Posterior cingulate gyrus (tissue), 11 donors: ENCODE results near the gene ZFC3H1.
"Not testable (repeated sequence)": the region's sequence is repeated elsewhere in the genome, so short reads cannot be mapped to it uniquely, and the experiment has no call there.

Experiments used
- DNase-seq, 10 donors: peaks; one replicate each; pipeline versions ENCODE4 v3.0.0 to v3.0.0-alpha.2; 2020 to 2021; ENCODE audit warnings: mixed read lengths in 3 of 10
- intact Hi-C: fragments of 100-400 bp; cut with DNase I; formaldehyde crosslinking; loops from one replicate; pipeline ENCODE4 v1.15.1; 2023

Gene ZFC3H1, protein sequence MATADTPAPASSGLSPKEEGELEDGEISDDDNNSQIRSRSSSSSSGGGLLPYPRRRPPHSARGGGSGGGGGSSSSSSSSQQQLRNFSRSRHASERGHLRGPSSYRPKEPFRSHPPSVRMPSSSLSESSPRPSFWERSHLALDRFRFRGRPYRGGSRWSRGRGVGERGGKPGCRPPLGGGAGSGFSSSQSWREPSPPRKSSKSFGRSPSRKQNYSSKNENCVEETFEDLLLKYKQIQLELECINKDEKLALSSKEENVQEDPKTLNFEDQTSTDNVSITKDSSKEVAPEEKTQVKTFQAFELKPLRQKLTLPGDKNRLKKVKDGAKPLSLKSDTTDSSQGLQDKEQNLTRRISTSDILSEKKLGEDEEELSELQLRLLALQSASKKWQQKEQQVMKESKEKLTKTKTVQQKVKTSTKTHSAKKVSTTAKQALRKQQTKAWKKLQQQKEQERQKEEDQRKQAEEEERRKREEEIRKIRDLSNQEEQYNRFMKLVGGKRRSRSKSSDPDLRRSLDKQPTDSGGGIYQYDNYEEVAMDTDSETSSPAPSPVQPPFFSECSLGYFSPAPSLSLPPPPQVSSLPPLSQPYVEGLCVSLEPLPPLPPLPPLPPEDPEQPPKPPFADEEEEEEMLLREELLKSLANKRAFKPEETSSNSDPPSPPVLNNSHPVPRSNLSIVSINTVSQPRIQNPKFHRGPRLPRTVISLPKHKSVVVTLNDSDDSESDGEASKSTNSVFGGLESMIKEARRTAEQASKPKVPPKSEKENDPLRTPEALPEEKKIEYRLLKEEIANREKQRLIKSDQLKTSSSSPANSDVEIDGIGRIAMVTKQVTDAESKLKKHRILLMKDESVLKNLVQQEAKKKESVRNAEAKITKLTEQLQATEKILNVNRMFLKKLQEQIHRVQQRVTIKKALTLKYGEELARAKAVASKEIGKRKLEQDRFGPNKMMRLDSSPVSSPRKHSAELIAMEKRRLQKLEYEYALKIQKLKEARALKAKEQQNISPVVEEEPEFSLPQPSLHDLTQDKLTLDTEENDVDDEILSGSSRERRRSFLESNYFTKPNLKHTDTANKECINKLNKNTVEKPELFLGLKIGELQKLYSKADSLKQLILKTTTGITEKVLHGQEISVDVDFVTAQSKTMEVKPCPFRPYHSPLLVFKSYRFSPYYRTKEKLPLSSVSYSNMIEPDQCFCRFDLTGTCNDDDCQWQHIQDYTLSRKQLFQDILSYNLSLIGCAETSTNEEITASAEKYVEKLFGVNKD (N-terminal part only)

DNA sequence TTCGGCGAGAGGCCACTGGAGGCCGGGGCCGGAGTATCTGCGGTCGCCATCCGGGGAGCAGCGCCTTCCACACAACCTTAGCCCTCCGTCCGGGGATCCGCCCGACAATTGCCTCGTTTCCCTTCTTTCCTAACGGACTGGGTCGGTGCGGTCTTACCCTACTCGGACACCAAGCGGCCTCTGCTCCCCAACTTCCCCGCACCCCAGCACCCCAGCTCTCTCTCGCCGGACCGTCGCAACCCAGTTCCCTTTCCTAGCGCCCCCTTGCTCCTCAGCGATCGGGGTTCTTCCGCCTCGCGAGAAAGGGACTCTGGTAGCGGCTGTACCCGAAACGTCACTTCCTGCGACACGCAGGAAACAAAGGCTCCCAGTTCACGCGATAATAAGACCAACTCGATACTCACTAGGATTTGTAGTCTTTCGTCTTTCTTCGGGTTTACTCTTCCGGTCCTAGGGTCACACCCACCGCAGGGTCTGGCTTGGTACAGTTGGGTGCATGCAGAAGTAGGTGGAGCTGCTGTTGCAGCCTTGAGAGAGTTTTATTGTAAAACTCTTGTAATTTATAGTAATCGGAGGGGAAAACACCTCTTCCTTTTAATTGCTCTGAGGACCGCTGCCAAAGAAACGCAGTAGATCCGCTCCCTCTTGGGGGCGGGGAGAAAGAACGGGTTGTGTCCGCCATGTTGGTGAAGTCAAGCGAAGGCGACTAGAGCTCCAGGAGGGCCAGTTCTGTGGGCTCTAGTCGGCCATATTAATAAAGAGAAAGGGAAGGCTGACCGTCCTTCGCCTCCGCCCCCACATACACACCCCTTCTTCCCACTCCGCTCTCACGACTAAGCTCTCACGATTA is at the start of gene ZFC3H1, which contains the start of gene THAP2:
Gene ZFC3H1, minus strand, starts transcription at position 288 of the 850 bp plus-strand sequence. Its CDS starts 238 bp downstream, at position 50.
Gene THAP2, plus strand, starts transcription at position 741 of the 850 bp plus-strand sequence. CDS start 209 bp downstream, outside the sequence.
- peak; percentile 94 to 99 (median 96) for DNase-seq
- intact Hi-C loops = loop anchor here (1.0 to 5.0 kb wide), 2 partner anchors 21 to 84 kb away; no protein-coding TSS in a partner anchor

DNA sequence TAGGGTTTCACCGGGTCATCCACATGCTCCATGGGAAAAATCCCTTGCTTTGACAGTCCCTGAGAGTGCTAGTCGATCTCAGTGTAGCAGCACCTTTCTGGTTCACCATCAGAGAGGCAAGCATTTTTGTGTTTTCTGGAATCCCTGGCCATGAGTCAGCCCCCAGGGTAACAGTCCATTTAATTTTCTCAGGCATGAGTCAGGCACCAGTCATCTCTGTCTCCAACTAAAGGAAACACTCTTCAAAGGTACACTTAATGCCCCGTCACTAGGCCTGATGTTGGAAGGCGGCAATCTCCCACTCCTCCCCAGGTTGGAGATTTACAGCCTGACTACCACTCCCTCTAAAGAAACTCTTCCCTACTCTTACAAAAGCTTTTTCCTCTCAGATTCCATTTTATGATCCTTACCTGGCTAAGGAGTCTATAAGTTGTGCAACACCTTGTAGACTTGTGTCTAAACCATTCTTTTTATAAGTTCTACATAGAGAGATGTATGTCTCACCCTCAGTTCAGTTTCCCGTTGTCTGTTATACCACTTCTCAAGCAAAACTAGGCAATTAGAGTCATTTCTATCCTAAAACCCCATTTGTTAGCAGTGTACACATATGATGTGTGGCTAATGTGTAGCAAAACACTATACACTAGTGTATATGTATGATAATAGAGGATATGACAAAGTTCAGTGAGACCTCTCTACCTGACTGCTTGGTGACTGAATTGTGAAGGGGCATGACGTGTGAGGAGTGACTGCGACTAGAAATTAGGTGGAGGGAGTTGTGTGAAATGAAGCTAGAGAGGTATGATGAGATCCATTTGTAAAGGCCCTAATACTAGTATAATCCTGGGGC is 46.9 kb upstream of the ZFC3H1 start:
- no peak for DNase-seq
- intact Hi-C loops = no loop called here

DNA sequence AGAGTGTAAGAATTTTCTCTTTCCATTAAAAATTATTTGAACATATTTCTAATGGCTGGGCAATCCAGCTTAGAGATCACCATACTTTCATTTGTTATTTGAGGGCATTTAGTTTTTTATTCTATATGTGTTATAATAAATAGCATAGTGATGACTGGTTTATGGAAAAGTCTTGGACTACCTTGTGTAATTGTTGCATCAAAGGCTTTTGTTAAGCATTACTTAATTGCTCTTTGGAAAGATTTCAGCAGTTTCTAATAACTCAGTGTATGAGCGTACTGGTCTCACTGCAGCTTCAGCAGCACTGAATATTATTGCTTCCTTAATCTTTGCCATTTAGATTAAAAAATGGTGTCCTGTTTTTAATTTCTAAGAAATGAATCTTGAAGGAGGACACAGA is 45.0 kb upstream of the ZFC3H1 start:
- intact Hi-C loops = no loop called here
- no peak for DNase-seq

DNA sequence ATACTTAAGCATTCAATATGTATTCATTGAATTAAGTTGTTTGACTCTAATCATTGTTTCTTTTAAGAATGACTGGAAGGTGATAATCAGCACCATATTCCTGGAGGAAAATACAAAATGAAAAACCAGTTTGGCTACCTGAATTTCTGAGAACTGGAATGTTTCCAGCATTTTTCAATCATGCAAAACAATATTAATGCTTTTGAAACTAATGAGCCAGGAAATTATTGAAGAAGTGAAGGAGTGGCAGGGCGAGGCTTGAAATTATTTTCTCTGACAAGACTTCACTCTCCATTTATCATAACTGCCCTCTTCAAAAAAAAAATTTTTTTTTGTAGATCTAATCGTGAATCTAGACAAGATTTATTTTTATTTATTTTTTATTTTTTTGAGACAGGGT is 41.3 kb upstream of the ZFC3H1 start:
- intact Hi-C loops = no loop called here
- no peak for DNase-seq

DNA sequence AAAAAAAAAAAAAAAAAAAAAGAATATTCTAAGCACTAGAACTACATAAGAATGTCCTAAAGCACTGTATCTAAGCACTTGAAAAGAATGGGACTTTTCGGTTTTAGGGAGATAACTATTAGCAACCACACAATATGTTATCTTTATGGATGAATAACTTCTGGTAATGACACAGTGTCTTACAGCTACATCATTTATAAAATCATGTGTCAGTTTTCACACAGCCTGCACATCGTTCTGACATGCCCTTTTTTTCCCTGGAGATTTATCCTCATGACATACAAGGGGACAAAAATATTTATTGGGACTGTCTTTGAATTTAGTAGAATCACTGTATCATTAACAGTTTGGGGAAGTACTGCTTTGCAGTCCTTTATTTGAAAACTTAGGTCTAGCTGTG is 39.6 kb upstream of the ZFC3H1 start:
- DNase-seq = no peak
- intact Hi-C loops = no loop called here

DNA sequence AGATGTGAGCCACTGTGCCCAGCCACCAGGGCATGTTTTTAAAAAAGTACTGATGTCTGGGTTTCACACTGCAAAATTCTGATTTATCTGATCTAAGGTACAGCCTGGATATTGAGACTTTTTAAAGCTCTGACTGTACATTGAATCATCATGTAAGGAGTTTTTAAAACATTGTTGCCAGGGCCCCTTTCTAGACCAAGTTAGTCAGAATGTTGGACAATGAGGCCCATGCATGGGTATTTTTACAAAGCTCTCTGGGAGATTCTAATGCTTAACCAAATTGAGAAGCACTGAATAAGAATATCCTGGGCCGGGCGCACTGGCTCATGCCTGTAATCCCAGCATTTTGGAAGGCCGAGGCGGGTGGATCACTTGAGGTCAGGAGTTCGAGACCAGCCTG is 38.9 kb upstream of the ZFC3H1 start:
- intact Hi-C loops = no loop called here
- no peak for DNase-seq

DNA sequence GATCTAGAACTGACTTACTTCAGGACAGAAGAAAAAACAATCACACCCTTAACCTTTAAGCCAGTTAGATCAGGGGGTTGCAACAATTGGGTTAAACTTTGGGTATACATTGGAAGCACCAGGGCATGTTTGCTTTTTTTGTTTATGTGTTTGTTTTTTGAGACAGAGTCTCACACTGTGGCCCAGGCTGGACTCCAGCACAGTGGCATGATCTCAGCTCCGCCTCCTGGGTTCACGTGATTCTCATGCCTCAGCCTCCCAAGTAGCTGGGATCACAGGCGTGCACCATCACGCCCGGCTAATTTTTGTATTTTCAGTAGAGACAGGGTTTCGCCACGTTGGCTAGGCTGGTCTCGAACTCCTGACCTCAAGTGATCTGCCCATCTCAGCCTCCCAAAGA is 38.5 kb upstream of the ZFC3H1 start:
- intact Hi-C loops, DNase-seq: not testable (repeated sequence)

DNA sequence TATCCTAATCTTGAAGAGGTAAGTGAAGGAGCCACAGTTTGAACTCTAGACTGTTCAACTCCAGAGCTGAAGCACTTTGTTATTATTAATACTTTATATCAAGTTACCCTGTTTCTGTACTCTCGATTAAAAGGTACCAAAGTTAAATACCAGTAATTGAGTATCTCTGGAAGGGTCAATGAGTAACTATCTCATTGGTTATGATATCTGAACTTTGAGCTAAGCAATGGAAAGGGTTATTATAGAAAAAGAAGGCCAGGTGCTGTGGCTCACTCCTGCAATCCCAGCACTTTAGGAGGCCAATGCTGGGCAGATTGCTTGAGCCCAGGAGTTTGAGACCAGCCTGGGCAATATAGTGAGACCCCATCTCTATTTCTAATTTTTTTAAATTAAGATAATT is 32.1 kb upstream of the ZFC3H1 start:
- intact Hi-C loops = no loop called here
- DNase-seq = no peak

DNA sequence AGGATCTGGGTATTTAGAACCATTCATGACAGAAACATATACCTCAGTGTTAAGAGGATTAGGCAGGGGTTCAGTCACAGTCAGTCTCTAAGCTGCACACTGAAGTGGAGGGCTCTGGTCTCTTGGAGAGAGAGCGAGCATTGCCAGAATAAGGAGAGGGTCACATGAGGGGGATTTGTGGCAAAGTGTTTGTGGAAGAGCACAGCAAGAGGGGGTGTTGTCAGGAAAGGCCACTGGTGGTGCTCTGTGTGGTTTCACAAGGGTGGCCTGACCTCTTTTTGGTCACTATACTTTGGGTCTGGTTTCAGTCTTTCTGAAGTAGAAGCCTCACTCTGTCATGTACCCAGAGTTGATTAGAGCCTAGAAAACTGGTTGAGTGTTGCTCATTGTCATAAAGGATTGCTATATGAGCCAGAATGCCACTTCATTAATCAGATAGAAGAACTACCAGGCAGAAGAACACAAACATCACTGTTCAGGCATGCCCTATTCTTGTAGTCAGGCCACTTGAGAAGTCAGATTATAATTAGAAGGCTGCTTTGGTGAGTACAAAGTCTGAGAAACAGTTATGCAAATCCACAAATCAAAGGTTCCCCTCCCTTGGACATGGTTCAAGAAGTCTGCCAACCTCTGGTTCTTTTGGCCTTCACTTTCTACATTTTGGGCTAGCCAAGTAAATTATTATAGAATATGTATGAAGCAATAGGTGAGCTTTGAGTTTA is 30.6 kb upstream of the ZFC3H1 start:
- intact Hi-C loops = no loop called here
- no peak for DNase-seq

DNA sequence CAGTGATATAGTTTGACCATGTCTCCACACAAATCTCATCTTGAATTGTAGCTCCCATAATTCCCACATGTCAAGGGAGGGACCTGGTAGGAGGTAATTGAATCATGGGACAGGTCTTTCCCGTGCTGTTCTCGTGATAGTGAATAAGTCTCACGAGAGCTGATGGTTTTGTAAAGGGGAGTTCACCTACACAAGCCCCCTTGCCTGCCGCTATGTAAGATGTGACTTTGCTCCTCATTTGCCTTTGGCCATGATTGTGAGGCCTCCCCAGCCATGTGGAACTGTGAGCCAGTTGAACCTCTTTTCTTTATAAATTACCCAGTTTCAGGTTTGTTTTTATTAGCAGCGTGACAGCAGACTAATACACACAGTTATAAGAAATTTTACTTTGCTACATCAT is 30.0 kb upstream of the ZFC3H1 start:
- intact Hi-C loops, DNase-seq: not testable (repeated sequence)

DNA sequence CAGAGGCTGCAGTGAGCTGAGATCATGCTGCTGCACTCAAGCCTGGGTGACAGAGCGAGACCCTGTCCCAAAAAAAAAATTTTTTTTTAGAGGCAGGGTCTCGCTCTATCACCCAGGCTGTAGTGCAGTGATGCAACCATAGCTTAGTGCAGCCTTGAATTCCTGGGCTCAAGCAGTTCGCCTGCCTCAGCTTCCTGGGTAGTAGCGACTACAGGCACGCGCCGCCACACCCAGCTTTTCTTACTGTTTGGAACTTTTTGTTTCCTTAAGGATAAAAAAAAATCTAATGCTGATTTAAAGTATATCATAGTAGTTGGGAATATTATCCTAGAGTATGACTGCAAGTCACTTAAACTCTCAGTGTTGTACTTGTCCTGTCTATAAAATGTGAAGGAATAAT is 29.5 kb upstream of the ZFC3H1 start:
- no peak for DNase-seq
- intact Hi-C loops = no loop called here

DNA sequence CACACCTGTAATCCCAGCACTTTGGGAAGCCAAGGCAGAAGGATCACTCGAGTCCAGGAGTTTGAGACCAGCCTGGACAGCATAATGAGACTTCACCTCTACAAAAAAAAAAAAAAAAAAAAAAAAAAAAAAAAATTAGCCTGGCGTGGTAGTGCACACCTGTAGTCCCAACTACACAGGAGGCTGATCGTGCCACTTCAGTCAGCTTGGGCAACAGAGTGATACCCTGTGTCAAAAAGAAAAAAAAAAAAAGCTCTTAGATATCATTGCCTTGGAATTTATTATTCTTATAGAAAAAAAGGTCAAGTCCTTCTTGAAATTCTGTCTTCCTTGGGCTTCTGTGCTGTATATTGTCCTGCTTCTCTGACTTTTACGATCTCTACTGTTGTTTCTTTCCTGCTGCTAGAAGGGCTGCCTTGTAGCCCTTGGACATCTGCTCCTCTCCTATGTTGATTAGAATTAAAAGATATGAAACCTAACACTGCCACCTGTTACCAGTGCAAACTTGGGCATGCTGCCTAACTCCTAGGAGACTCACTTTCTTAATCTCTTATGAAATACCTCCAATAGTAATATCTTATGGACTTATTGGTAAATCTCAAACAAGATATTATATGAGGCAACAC is 28.0 kb upstream of the ZFC3H1 start:
- DNase-seq = no peak
- intact Hi-C loops = no loop called here

DNA sequence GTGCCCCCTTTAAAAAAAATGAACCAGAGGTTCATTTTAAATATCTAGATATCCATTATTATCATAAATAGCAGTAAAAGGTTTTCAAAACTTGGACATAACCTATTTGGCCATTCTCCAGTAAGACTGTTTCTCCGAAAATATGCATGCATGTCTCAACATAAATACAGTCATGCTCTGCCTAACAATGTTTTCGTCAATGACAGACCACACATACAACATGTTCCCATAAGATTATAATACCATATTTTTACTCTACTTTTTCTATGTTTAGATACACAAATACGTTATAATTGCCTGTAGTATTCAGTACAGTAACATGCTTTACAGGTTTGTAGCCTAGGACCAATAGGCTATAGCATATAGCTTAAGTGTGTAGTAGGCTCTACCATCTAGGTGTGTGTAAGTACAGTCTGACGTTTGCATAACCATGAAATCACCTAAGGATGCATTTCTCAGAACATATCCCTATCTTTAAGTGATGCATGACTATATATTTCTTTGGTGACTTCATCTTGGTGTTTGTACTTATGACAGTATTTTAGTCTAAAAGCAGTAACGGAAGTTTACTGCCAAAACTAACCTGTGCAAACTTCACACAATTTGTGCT is 25.4 kb upstream of the ZFC3H1 start:
- no peak for DNase-seq
- intact Hi-C loops = no loop called here

DNA sequence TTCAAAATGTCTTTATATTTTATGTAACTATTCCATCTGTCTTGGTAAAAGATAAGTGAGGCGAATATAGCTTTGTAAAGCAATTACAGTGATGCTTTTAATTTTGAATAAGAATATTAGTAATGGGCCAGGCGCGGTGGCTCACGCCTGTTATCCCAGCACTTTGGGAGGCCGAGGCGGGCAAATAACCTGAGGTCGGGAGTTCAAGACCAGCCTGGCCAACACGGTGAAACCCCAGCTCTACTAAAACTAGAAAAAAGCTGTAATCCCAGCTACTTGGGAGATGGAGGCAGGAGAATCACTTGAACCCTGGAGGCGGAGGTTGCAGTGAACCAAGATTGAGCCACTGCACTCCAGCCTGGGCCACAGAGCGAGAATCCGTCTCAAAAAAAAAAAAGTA is 23.5 kb upstream of the ZFC3H1 start:
- DNase-seq = not testable (repeated sequence)
- intact Hi-C loops = loop anchor here (2.0 kb wide), 1 partner anchor 68 kb away; the partner anchor contains the start of gene RAB21

DNA sequence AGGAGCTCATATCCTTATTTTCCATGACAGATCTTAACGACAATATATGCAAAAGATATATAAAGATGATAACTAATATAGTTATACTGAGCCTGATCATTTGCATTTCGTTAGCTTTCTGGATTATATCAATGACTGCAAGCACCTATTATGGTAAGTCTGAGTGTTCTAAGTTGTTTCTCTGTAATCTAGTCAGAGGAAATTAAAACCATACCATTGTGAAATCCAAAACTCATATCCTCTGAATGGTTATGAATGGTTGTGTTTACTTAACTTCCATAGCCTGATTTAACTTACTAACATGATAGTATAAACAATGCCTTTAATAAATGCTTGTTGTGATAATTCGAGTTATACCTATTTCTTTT is 23.0 kb upstream of the ZFC3H1 start:
- DNase-seq = no peak
- intact Hi-C loops = loop anchor here (2.0 kb wide), 1 partner anchor 68 kb away; the partner anchor contains the start of gene RAB21

DNA sequence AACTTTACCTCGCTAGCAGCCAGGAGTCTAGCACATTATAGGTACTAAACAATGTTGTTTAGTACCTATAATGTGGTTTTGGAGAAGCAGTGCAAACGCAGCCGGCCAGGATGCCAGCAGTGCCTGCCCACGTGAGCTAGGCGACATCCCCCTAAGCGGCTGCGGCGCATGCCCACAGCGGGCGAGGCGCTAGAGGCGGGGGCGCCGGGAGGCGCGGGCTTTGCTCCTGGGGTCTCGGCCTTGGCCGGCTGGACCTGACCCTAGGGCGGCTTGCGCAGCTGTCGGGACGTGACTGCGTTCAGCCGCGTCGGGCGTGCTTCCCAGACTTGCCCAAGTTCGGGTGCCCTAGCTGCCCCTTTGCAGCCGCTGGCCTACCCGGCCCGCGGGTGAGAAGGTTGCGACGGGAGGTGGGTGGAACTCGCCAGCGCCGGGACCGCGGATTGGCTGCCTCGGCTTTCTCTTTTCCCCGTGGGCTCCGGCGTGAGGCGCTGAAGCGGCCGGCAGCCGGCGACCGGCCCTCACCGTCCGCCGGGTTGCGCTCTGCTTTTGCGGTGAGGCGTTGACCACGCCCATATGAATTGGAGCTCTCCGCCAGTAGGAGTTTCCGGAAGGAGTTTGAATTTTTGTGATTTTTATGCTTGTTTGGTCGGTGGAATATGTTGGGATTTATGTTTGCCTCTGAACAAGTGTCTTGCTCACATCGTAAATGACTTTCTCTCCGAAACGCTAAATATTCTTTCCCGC is 22.4 kb upstream of the ZFC3H1 start, which contains the start of gene TMEM19:
Gene TMEM19, plus strand, starts transcription at position 169 of the 744 bp plus-strand sequence. CDS start 599 bp downstream, outside the sequence.
- intact Hi-C loops = loop anchor here (2.0 kb wide), 1 partner anchor 69 kb away; the partner anchor contains the start of gene RAB21
- DNase-seq = peak; percentile 82 to 98 (median 89)
